CD8-positive, alpha-beta memory T cell (primary cell): ENCODE measurements around the gene RPL29. TPM values are rescaled to one million over a fixed set of nuclear protein-coding genes. Genes with fewer than 3 reads are reported as not detected.
"Not testable (repeated sequence)": the region's sequence is repeated elsewhere in the genome, so short reads cannot be mapped to it uniquely, and the experiment has no call there.

Experiments used
- CTCF ChIA-PET: fragments of 350-600 bp; sonication (Branson Sonifier 250); formaldehyde crosslinking; loops from one replicate; lab custom pipeline; 2021; ENCODE audit warnings: antibody characterized with exemption; lab: Charles Lee
- POLR2A ChIA-PET: fragments of 350-600 bp; sonication (Branson Sonifier 250); formaldehyde crosslinking; loops from one replicate; lab custom pipeline; 2021; ENCODE audit warnings: antibody characterized with exemption; lab: Charles Lee
- DNase-seq, 5 donors: peaks; one replicate each; pipeline versions ENCODE4 v3.0.0 to v3.0.0-alpha.2; 2020 to 2022; ENCODE audit warnings: mixed read lengths in 1 of 5
- H3K27ac ChIP-seq: one replicate; pipeline ENCODE4 v1.7.0; 2013; ENCODE audit warnings: low read depth, mild to moderate bottlenecking, low read length, moderate library complexity
- H3K27me3 ChIP-seq: 2 replicates; pipeline ENCODE4 v1.7.0; 2013; ENCODE audit warnings: low read length, mild to moderate bottlenecking; ENCODE audit not compliant: insufficient read depth, poor library complexity, severe bottlenecking
- H3K36me3 ChIP-seq: 2 replicates; pipeline ENCODE4 v1.7.0; 2013; ENCODE audit warnings: mild to moderate bottlenecking, low read length, moderate library complexity; ENCODE audit not compliant: insufficient read depth
- H3K4me1 ChIP-seq: 2 replicates; pipeline ENCODE4 v1.7.0; 2013; ENCODE audit warnings: mild to moderate bottlenecking, low read length, moderate library complexity; ENCODE audit not compliant: insufficient read depth
- H3K4me3 ChIP-seq: 2 replicates; pipeline ENCODE4 v1.7.0; 2013; ENCODE audit warnings: mild to moderate bottlenecking, low read length
- H3K9me3 ChIP-seq: 2 replicates; pipeline ENCODE4 v1.7.0; 2013; ENCODE audit warnings: mild to moderate bottlenecking, low read length
- H3K27ac Mint-ChIP-seq, 8 donors: one replicate each; pipeline ENCODE4 v1.8.0; 2020 to 2021; ENCODE audit warnings: mixed read lengths in 8 of 8, mild to moderate bottlenecking in 6 of 8, inconsistent platforms in 3 of 8, moderate library complexity in 3 of 8
- H3K27me3 Mint-ChIP-seq, 2 donors: one replicate each; pipeline ENCODE4 v1.8.0; 2020 to 2021; ENCODE audit warnings: mixed read lengths in 2 of 2, mild to moderate bottlenecking in 1 of 2, moderate library complexity in 1 of 2
- H3K36me3 Mint-ChIP-seq, 3 donors: one replicate each; pipeline ENCODE4 v1.8.0; 2020 to 2021; ENCODE audit warnings: mixed read lengths in 3 of 3, inconsistent platforms in 1 of 3, mild to moderate bottlenecking in 1 of 3
- H3K4me1 Mint-ChIP-seq, 3 donors: one replicate each; pipeline ENCODE4 v1.8.0; 2020 to 2021; ENCODE audit warnings: mixed read lengths in 3 of 3, inconsistent platforms in 1 of 3, mild to moderate bottlenecking in 1 of 3
- H3K4me3 Mint-ChIP-seq, 7 donors: one replicate each; pipeline ENCODE4 v1.8.0; 2020 to 2021; ENCODE audit warnings: mixed read lengths in 7 of 7, mild to moderate bottlenecking in 6 of 7, moderate library complexity in 4 of 7, inconsistent platforms in 2 of 7
- H3K9me3 Mint-ChIP-seq, 5 donors: one replicate each; pipeline ENCODE4 v1.8.0; 2020 to 2022; ENCODE audit warnings: mixed read lengths in 5 of 5, mild to moderate bottlenecking in 3 of 5, moderate library complexity in 2 of 5, inconsistent platforms in 1 of 5
- polyA plus RNA-seq: library from polyadenylated mRNA; unstranded; fragments of 300-500 nt; fragmentation: Illumina TruSeq; gene quantifications from one replicate; pipeline ENCODE4 v1.2.3, GENCODE V29; 2021
- total RNA-seq, 2 experiments: library from RNA; stranded (reverse); gene quantifications; one replicate each; pipeline ENCODE4 v1.2.3, GENCODE V29; 2021

Gene RPL29
- total and polyA plus RNA-seq, 3 experiments from 2014 or later = 1,261 to 1,382 (median 1,367) TPM

GRCh38 chr3:51992017-51992682 is 3.5 kb downstream of the RPL29 start:
- Histone ChIP-seq H3K27me3 (no peaks in the 10 kb centered on the region), H3K9me3 (no peaks in the 10 kb centered on the region), H3K36me3 (peaks cover 22% of the 10 kb centered on the region), H3K4me1 (peaks cover 17% of the 10 kb centered on the region), H3K4me3 (no peak overlapping the region), H3K27ac (no peak overlapping the region)
- Mint-ChIP-seq H3K9me3 (no peaks in the 10 kb centered on the region), H3K36me3 (peaks cover 3 to 45% (median 5%) of the 10 kb centered on the region in 3 donors), H3K4me3 (no peak overlapping the region), H3K27me3 (no peaks in the 10 kb centered on the region), H3K27ac (peak overlapping the region in 3 of 8 donors; percentile 2 to 66 (median 47)), H3K4me1 (peaks cover 30 to 48% (median 46%) of the 10 kb centered on the region in 3 donors)
- no peak for DNase-seq
- ChIA-PET POLR2A (interaction anchor here (0.5 to 1.4 kb wide), 2 partner anchors 9 to 1051 kb away, joined by 3 to 4 read pairs; partner anchors contain the start of gene ACY1), CTCF (interaction anchor here (0.9 to 2.0 kb wide), 6 partner anchors 9 to 50 kb away, joined by 3 to 7 read pairs (median 4); partner anchors contain the start of genes ABHD14B, ACY1 and PARP3)

GRCh38 chr3:51990501-51990971 is 5.2 kb downstream of the RPL29 start:
- POLR2A ChIA-PET, H3K27me3 Mint-ChIP-seq, H3K27ac ChIP-seq, DNase-seq, H3K9me3 ChIP-seq, H3K27me3 ChIP-seq, H3K9me3 Mint-ChIP-seq, H3K27ac Mint-ChIP-seq, H3K4me3 ChIP-seq, H3K4me3 Mint-ChIP-seq: not testable (repeated sequence)
- Histone ChIP-seq H3K4me1 (peaks cover 17% of the 10 kb centered on the region), H3K36me3 (peaks cover 22% of the 10 kb centered on the region)
- CTCF ChIA-PET = interaction anchor here (1.1 to 2.0 kb wide), 4 partner anchors 8 to 48 kb away, joined by 3 to 7 read pairs (median 5); partner anchors contain the start of genes ABHD14B, ACY1 and PARP3
- H3K4me1 Mint-ChIP-seq = peaks cover 23 to 36% (median 36%) of the 10 kb centered on the region in 3 donors
- peaks cover 1 to 42% (median 5%) of the 10 kb centered on the region in 3 donors for H3K36me3 Mint-ChIP-seq

GRCh38 chr3:51988286-51989146 is 7.2 kb downstream of the RPL29 start:
- Histone ChIP-seq H3K27me3 (no peaks in the 10 kb centered on the region), H3K27ac (no peak overlapping the region), H3K36me3 (peaks cover 10% of the 10 kb centered on the region), H3K4me3 (no peak overlapping the region), H3K4me1 (peaks cover 3% of the 10 kb centered on the region), H3K9me3 (no peaks in the 10 kb centered on the region)
- Mint-ChIP-seq H3K27ac (peak overlapping the region in 6 of 8 donors; percentile 6 to 89 (median 56)), H3K4me1 (peaks cover 13 to 22% (median 22%) of the 10 kb centered on the region in 3 donors), H3K36me3 (peaks cover 0 to 22% (median 0%) of the 10 kb centered on the region in 3 donors), H3K27me3 (no peaks in the 10 kb centered on the region), H3K9me3 (no peaks in the 10 kb centered on the region), H3K4me3 (no peak overlapping the region)
- POLR2A ChIA-PET = no interaction called here
- DNase-seq = no peak
- CTCF ChIA-PET = interaction anchor here (2.7 kb wide), 1 partner anchor 15 kb away, joined by 10 read pairs; the partner anchor contains the start of gene ABHD14B

GRCh38 chr3:51987568-51987967 is 8.1 kb downstream of the RPL29 start:
- ChIA-PET POLR2A (interaction anchor here (1.1 kb wide), 1 partner anchor 19 kb away, joined by 3 read pairs; no protein-coding TSS in a partner anchor), CTCF (interaction anchor here (1.3 to 2.7 kb wide), 3 partner anchors 12 to 69 kb away, joined by 4 to 10 read pairs (median 5); partner anchors contain the start of genes ABHD14A, ABHD14B and DUSP7)
- no peak for DNase-seq
- Histone ChIP-seq H3K4me1 (peaks cover 9% of the 10 kb centered on the region), H3K27ac (no peak overlapping the region), H3K27me3 (no peaks in the 10 kb centered on the region), H3K4me3 (no peak overlapping the region), H3K36me3 (peaks cover 9% of the 10 kb centered on the region), H3K9me3 (no peaks in the 10 kb centered on the region)
- Mint-ChIP-seq H3K4me1 (peaks cover 14 to 23% (median 19%) of the 10 kb centered on the region in 3 donors), H3K9me3 (no peaks in the 10 kb centered on the region), H3K27ac (peak overlapping the region in 5 of 8 donors; percentile 3 to 75 (median 65)), H3K36me3 (peaks cover 0 to 14% (median 1%) of the 10 kb centered on the region in 3 donors), H3K27me3 (no peaks in the 10 kb centered on the region), H3K4me3 (no peak overlapping the region)

- CTCF ChIA-PET = interaction anchor here (1.3 to 2.7 kb wide), 3 partner anchors 11 to 70 kb away, joined by 4 to 10 read pairs (median 5); partner anchors contain the start of genes ABHD14A, ABHD14B and DUSP7
- no peak for DNase-seq
- peaks cover 0 to 3% (median 1%) of the 10 kb centered on the region in 3 donors for H3K36me3 Mint-ChIP-seq
- H3K9me3 ChIP-seq = no peaks in the 10 kb centered on the region
- peaks cover 19 to 26% (median 22%) of the 10 kb centered on the region in 3 donors for H3K4me1 Mint-ChIP-seq
- peak overlapping the region in 1 of 8 donors; percentile 95 for H3K27ac Mint-ChIP-seq
- H3K27me3 ChIP-seq = no peaks in the 10 kb centered on the region
- POLR2A ChIA-PET = interaction anchor here (0.9 to 1.1 kb wide), 2 partner anchors 9 to 18 kb away, joined by 3 to 4 read pairs; partner anchors contain the start of gene RPL29
- peaks cover 18% of the 10 kb centered on the region for H3K4me1 ChIP-seq
- H3K27me3 Mint-ChIP-seq = no peaks in the 10 kb centered on the region
- H3K4me3 ChIP-seq = no peak overlapping the region
- H3K4me3 Mint-ChIP-seq = no peak overlapping the region
- no peaks in the 10 kb centered on the region for H3K9me3 Mint-ChIP-seq
- no peak overlapping the region for H3K27ac ChIP-seq
- H3K36me3 ChIP-seq = no peaks in the 10 kb centered on the region
Observed at GRCh38 chr3:51986010-51986947, 9.4 kb downstream of the RPL29 start.

GRCh38 chr3:51985063-51985462 is 10.6 kb downstream of the RPL29 start:
- no peaks in the 10 kb centered on the region for H3K9me3 Mint-ChIP-seq
- Histone ChIP-seq H3K36me3 (no peaks in the 10 kb centered on the region), H3K4me3 (no peak overlapping the region), H3K27me3 (no peaks in the 10 kb centered on the region), H3K4me1 (peaks cover 20% of the 10 kb centered on the region), H3K27ac (no peak overlapping the region), H3K9me3 (no peaks in the 10 kb centered on the region)
- peak overlapping the region in 7 of 8 donors; percentile 53 to 94 (median 76) for H3K27ac Mint-ChIP-seq
- H3K4me3 Mint-ChIP-seq = peak overlapping the region in 6 of 7 donors; percentile 16 to 84 (median 41)
- H3K4me1 Mint-ChIP-seq = peaks cover 23 to 29% (median 25%) of the 10 kb centered on the region in 3 donors
- H3K27me3 Mint-ChIP-seq = no peaks in the 10 kb centered on the region
- ChIA-PET CTCF (interaction anchor here (1.8 to 3.9 kb wide), 2 partner anchors 11 to 354 kb away, joined by 5 to 43 read pairs; partner anchors contain the start of genes ABHD14A and ABHD14B), POLR2A (no interaction called here)
- DNase-seq = no peak
- H3K36me3 Mint-ChIP-seq = peaks cover 0 to 1% (median 0%) of the 10 kb centered on the region in 3 donors
